ENCODE results near the gene ATP7B. TPM values are rescaled to one million over a fixed set of nuclear protein-coding genes. Genes with fewer than 3 reads are reported as not detected.
"Not testable (repeated sequence)": the region's sequence is repeated elsewhere in the genome, so short reads cannot be mapped to it uniquely, and the experiment has no call there.

ATP7B gene
- total and polyA plus RNA-seq, 2 donors = 1.2 to 1.8 TPM

DNA sequence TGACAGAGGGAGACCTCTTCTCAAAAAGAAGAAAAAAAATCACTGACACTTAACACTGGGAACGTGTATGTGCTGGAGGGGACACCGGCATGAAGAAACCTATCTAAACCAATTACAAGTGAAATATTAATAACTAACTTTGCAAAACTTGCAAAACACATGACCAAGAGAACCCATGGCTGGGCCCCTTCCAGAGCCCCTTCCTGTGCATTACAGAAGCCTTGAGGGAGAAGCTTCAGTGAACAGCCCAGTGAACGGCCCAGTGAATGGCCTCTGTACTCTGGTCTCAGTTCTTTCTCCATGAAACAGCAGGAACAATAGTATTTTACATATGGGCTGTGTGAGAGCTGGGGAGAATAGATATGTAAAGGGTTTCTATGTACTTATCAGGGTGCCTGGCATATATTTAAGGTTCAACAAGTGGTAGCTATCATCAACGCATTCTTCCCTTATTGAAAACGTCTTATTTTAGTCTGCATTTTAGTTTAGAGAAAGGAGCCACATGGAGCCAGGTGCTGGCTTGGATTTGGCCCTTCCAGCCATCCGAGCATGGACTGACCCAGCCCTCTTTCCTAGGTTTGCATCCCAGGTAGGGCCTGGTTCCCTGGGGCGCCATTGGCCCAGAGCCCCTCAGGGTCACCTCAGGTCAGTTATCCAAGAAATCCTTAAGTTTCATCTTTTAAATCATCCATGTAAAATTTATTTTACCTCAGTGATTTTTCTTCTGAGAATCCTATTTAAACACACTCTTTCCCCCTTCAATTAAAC, 95.0 kb downstream of the ATP7B start:
- no peak for DNase-seq (ENCODE audit: low read depth in 6 of 9, low spot score in 9 of 9)
- H3K9me3 ChIP-seq (ENCODE audit: control insufficient read depth in 2 of 2, insufficient read depth in 1 of 2, low read length in 1 of 2) = no peaks in the 10 kb centered on the region
- H3K27me3 ChIP-seq (ENCODE audit: control insufficient read depth in 2 of 2, insufficient read depth in 1 of 2, low read length in 1 of 2) = no peaks in the 10 kb centered on the region
- H3K36me3 ChIP-seq (ENCODE audit: control insufficient read depth in 2 of 2, insufficient read depth in 2 of 2, low read length in 1 of 2) = no peaks in the 10 kb centered on the region
- 97% methylated on average over 7 of the region's 7 CpGs for WGBS
- H3K27ac ChIP-seq (ENCODE audit: low read depth in 1 of 2, low read length in 1 of 2) = no peak overlapping the region
- H3K4me1 ChIP-seq (ENCODE audit: control insufficient read depth in 2 of 2, insufficient read depth in 2 of 2, low read length in 2 of 2) = peaks cover 0 to 22% of the 10 kb centered on the region in 2 donors
- no peak overlapping the region for H3K4me3 ChIP-seq (ENCODE audit: low read length in 2 of 2)

DNA sequence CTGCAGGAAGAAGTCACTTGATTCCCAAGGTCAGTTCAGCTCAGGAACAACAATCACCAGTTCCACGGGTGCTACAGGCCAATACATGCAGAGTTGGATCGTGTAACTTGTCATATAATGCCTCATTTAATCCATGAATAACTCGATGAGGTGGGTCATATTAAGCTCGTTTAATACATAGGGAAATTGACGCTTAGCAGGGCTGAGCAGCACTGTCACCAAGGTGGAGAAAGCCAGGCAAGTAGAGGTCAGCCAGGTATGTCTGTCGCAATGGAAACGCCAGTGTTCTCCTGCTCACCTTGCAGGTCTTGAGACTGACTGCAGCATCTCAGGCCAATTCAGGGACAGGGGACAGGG, 97.1 kb downstream of the ATP7B start:
- no peak for DNase-seq (ENCODE audit: low read depth in 6 of 9, low spot score in 9 of 9)
- H3K36me3 ChIP-seq (ENCODE audit: control insufficient read depth in 2 of 2, insufficient read depth in 2 of 2, low read length in 1 of 2) = no peaks in the 10 kb centered on the region
- 75% methylated on average over 7 of the region's 7 CpGs for WGBS
- no peak overlapping the region for H3K4me3 ChIP-seq (ENCODE audit: low read length in 2 of 2)
- no peaks in the 10 kb centered on the region for H3K9me3 ChIP-seq (ENCODE audit: control insufficient read depth in 2 of 2, insufficient read depth in 1 of 2, low read length in 1 of 2)
- H3K4me1 ChIP-seq (ENCODE audit: control insufficient read depth in 2 of 2, insufficient read depth in 2 of 2, low read length in 2 of 2) = peaks cover 0 to 22% of the 10 kb centered on the region in 2 donors
- no peak overlapping the region for H3K27ac ChIP-seq (ENCODE audit: low read depth in 1 of 2, low read length in 1 of 2)
- no peaks in the 10 kb centered on the region for H3K27me3 ChIP-seq (ENCODE audit: control insufficient read depth in 2 of 2, insufficient read depth in 1 of 2, low read length in 1 of 2)

DNA sequence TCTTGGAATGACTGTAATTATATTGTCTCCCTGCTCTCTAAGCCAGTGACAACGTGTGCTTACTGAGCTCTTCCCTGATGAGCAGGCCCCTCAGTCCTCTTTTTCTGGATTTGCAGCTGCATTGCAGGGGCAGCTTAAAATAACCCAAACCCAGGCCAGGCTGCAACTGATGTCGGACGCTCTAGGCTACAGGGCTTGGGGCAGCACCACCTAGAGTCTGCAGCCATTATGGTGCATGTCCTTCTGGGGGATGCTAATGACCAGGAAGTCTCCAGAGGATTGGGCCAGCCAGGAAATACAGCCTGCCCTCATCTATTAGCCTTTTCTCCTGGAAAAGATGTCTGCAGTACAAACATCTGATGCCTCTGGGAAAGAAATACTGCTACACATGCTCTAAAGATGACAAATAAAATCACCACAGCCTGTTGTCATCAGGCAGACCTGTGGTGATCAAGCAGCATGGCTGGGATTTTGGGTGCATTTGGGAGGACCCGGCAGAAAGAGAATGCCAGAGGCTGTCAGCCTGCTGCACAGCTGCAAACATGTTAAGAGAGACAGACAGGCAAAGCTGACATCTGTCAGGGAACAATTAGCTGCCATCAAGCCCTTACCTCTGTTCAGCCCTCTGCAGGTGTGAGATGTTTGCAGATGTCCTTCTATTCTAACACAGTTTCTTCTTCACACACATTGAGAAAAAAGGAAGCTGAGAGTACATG, 97.7 kb downstream of the ATP7B start:
- H3K9me3 ChIP-seq (ENCODE audit: control insufficient read depth in 2 of 2, insufficient read depth in 1 of 2, low read length in 1 of 2) = no peaks in the 10 kb centered on the region
- peaks cover 0 to 22% of the 10 kb centered on the region in 2 donors for H3K4me1 ChIP-seq (ENCODE audit: control insufficient read depth in 2 of 2, insufficient read depth in 2 of 2, low read length in 2 of 2)
- H3K4me3 ChIP-seq (ENCODE audit: low read length in 2 of 2) = no peak overlapping the region
- H3K27ac ChIP-seq (ENCODE audit: low read depth in 1 of 2, low read length in 1 of 2) = no peak overlapping the region
- peak in 5 of 9 donors; percentile 10 to 57 (median 16) for DNase-seq (ENCODE audit: low read depth in 6 of 9, low spot score in 9 of 9)
- no peaks in the 10 kb centered on the region for H3K27me3 ChIP-seq (ENCODE audit: control insufficient read depth in 2 of 2, insufficient read depth in 1 of 2, low read length in 1 of 2)
- no peaks in the 10 kb centered on the region for H3K36me3 ChIP-seq (ENCODE audit: control insufficient read depth in 2 of 2, insufficient read depth in 2 of 2, low read length in 1 of 2)
- WGBS = 70% methylated on average over 4 of the region's 4 CpGs

- H3K4me3 ChIP-seq (ENCODE audit: low read length in 2 of 2) = no peak overlapping the region
- 81% methylated on average over 11 of the region's 11 CpGs for WGBS
- no peak for DNase-seq (ENCODE audit: low read depth in 6 of 9, low spot score in 9 of 9)
- peaks cover 0 to 22% of the 10 kb centered on the region in 2 donors for H3K4me1 ChIP-seq (ENCODE audit: control insufficient read depth in 2 of 2, insufficient read depth in 2 of 2, low read length in 2 of 2)
- H3K27me3 ChIP-seq (ENCODE audit: control insufficient read depth in 2 of 2, insufficient read depth in 1 of 2, low read length in 1 of 2) = no peaks in the 10 kb centered on the region
- no peak overlapping the region for H3K27ac ChIP-seq (ENCODE audit: low read depth in 1 of 2, low read length in 1 of 2)
- H3K36me3 ChIP-seq (ENCODE audit: control insufficient read depth in 2 of 2, insufficient read depth in 2 of 2, low read length in 1 of 2) = no peaks in the 10 kb centered on the region
- no peaks in the 10 kb centered on the region for H3K9me3 ChIP-seq (ENCODE audit: control insufficient read depth in 2 of 2, insufficient read depth in 1 of 2, low read length in 1 of 2)
Measured at GRCh38 chr13:51912511-51913225, 98.6 kb downstream of the ATP7B start.

DNA sequence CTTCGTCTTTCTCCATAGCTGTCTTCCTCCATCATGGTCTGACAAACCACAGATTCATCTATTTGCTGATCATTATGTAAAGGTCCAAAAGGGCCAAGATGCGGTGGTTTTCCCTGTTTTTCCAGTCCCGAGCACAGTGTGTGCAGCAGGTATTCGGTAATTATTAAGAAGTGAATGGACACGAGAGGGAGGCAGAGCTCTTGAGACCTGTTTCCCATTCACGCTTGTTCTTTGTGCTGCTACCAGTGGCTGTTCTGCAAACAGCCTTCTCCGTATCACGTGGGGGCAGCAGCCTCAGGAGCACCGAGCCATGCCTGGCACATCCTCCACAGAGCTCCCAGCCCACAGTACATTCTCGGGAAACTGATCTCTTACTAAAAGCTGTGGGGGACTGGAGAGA, 99.2 kb downstream of the ATP7B start:
- no peaks in the 10 kb centered on the region for H3K36me3 ChIP-seq (ENCODE audit: control insufficient read depth in 2 of 2, insufficient read depth in 2 of 2, low read length in 1 of 2)
- no peak overlapping the region for H3K27ac ChIP-seq (ENCODE audit: low read depth in 1 of 2, low read length in 1 of 2)
- DNase-seq (ENCODE audit: low read depth in 6 of 9, low spot score in 9 of 9) = no peak
- no peak overlapping the region for H3K4me3 ChIP-seq (ENCODE audit: low read length in 2 of 2)
- H3K9me3 ChIP-seq (ENCODE audit: control insufficient read depth in 2 of 2, insufficient read depth in 1 of 2, low read length in 1 of 2) = no peaks in the 10 kb centered on the region
- peaks cover 0 to 22% of the 10 kb centered on the region in 2 donors for H3K4me1 ChIP-seq (ENCODE audit: control insufficient read depth in 2 of 2, insufficient read depth in 2 of 2, low read length in 2 of 2)
- no peaks in the 10 kb centered on the region for H3K27me3 ChIP-seq (ENCODE audit: control insufficient read depth in 2 of 2, insufficient read depth in 1 of 2, low read length in 1 of 2)
- WGBS = 87% methylated on average over 10 of the region's 10 CpGs

GRCh38 chr13:51910508-51910907, 100.7 kb downstream of the ATP7B start:
- Histone ChIP-seq H3K36me3 (ENCODE audit: control insufficient read depth in 2 of 2, insufficient read depth in 2 of 2, low read length in 1 of 2) (no peaks in the 10 kb centered on the region), H3K4me1 (ENCODE audit: control insufficient read depth in 2 of 2, insufficient read depth in 2 of 2, low read length in 2 of 2) (peaks cover 0 to 24% of the 10 kb centered on the region in 2 donors), H3K9me3 (ENCODE audit: control insufficient read depth in 2 of 2, insufficient read depth in 1 of 2, low read length in 1 of 2) (no peaks in the 10 kb centered on the region), H3K27ac (ENCODE audit: low read depth in 1 of 2, low read length in 1 of 2) (no peak overlapping the region), H3K4me3 (ENCODE audit: low read length in 2 of 2) (no peak overlapping the region), H3K27me3 (ENCODE audit: control insufficient read depth in 2 of 2, insufficient read depth in 1 of 2, low read length in 1 of 2) (no peaks in the 10 kb centered on the region)
- DNase-seq (ENCODE audit: low read depth in 6 of 9, low spot score in 9 of 9) = no peak
- WGBS = 96% methylated on average over 12 of the region's 12 CpGs

DNA sequence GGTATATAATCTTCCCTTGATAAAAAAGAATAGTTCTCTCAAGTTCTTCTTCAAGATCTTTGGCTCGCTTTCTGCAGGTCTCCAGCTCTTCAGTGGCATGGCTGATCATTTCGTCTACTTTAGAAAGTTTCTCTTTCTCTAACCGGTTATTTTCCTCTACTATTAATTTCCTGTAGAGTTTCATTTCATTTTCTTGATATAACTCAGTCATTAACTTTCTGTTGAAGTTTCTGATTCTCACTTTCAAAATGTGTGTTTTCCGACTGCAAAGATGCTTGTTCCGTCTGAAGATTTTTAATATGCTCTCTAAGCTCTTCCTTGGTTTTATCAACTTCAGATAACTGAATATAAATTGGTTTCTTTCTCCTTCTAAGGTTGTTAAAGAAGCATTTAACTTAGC, 102.0 kb downstream of the ATP7B start:
- not testable (repeated sequence) for DNase-seq (ENCODE audit: low read depth in 6 of 9, low spot score in 9 of 9); H3K27me3 ChIP-seq (ENCODE audit: control insufficient read depth in 2 of 2, insufficient read depth in 1 of 2, low read length in 1 of 2); H3K4me3 ChIP-seq (ENCODE audit: low read length in 2 of 2); H3K27ac ChIP-seq (ENCODE audit: low read depth in 1 of 2, low read length in 1 of 2); H3K9me3 ChIP-seq (ENCODE audit: control insufficient read depth in 2 of 2, insufficient read depth in 1 of 2, low read length in 1 of 2); H3K36me3 ChIP-seq (ENCODE audit: control insufficient read depth in 2 of 2, insufficient read depth in 2 of 2, low read length in 1 of 2)
- H3K4me1 ChIP-seq (ENCODE audit: control insufficient read depth in 2 of 2, insufficient read depth in 2 of 2, low read length in 2 of 2) = peaks cover 0 to 25% of the 10 kb centered on the region in 2 donors
- 95% methylated on average over 5 of the region's 5 CpGs for WGBS

DNA sequence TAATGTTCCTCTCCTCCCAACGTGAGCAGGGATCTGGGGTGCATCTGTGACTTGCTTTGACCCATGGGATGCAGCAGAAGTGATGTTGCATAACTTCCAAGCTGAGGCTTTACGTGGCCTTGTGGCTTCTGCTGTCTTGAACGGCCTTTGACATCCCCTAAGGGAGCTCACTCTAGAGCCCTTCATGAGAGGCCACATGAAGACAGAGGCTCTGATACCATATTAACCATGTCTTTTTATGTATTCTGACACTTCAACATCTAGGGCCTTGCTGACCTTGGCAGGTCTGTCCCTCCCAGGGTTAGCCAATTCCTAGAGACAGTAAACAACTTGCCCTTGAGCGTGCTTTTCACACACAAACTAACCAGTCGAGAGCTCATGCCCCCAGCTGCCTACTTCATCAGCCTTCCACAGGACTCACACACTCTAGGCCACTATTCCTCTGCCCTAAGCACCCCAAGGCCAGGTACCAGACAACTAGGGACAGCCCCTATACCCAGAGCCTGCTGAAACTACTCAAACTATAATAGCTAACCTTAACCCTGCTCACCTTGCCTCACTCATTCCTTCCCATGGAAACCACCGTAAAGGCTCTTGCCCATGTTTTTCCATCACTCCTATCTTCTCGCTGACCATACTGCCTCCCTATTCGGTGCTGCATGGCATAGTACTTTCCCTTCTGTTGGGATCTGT, 104.1 kb downstream of the ATP7B start:
- no peak overlapping the region for H3K27ac ChIP-seq (ENCODE audit: low read depth in 1 of 2, low read length in 1 of 2)
- no peak for DNase-seq (ENCODE audit: low read depth in 6 of 9, low spot score in 9 of 9)
- no peaks in the 10 kb centered on the region for H3K9me3 ChIP-seq (ENCODE audit: control insufficient read depth in 2 of 2, insufficient read depth in 1 of 2, low read length in 1 of 2)
- H3K27me3 ChIP-seq (ENCODE audit: control insufficient read depth in 2 of 2, insufficient read depth in 1 of 2, low read length in 1 of 2) = no peaks in the 10 kb centered on the region
- H3K36me3 ChIP-seq (ENCODE audit: control insufficient read depth in 2 of 2, insufficient read depth in 2 of 2, low read length in 1 of 2) = no peaks in the 10 kb centered on the region
- 94% methylated on average over 8 of the region's 8 CpGs for WGBS
- no peak overlapping the region for H3K4me3 ChIP-seq (ENCODE audit: low read length in 2 of 2)
- H3K4me1 ChIP-seq (ENCODE audit: control insufficient read depth in 2 of 2, insufficient read depth in 2 of 2, low read length in 2 of 2) = peaks cover 3 to 17% of the 10 kb centered on the region in 2 donors

Data from thymus (tissue), 11 donors.